ENCODE measurements around the gene STK40.

The STK40 gene

DNA sequence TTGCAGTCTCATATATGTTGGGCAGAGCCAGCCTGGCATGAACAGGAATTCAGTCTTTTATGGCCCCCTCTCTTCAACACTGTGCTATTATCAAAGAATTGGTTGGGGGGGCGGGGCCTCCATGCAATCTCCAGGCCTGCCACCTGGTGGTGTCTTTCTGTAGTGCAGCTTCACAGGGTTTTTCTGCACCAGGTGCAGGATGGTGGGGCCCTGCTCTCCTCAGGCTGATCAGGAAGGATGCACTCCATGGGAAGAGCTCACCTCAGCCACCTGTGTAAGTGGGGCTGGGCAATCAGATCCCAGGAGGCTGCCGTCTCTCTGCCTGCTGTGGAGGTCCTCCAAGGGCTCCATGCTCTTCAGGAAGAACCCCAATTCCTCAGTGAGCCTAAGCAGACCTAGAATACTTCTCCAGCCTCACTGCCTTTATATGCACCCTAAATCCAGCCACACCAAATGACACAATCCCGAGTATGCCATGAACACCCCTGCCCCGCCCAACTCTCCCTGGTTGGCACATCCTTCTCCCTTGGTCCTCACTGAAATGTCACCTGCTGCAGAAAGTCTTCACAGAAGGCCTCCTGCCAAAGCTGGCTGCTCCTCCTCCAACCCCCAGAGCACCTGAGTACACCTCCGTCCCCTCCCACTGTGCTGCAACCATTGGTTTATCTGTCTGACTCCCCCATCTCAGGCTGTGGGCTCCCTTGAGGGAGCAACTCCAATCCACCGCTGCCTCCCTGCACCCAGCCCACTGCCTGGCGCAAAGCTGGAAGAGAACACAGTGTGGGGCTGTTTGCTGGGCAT is 16.5 kb downstream of the STK40 start:
- peak in 1 of 2 experiments; percentile 37 for DNase-seq (ENCODE audit: low read depth in 2 of 2)

DNA sequence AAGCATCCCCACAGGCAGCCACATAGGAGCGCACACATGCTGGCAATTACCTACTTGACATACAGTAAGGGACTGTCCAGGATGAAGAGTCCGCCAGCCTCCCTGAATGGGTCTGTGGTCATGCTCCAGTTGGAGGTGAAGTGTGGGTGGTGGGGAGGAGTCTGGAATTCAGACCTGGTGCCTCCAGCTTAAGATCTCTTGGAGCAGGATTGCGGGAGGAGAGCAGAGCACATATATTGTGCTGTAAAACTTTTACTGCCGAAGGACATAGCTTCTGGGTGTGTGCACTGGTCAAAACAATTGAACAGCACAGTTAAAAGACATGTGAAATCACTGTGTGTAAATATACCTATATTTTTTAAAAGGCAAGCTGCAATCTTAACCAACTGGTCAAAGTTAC is 17.9 kb downstream of the STK40 start:
- DNase-seq (ENCODE audit: low read depth in 2 of 2) = no peak

DNA sequence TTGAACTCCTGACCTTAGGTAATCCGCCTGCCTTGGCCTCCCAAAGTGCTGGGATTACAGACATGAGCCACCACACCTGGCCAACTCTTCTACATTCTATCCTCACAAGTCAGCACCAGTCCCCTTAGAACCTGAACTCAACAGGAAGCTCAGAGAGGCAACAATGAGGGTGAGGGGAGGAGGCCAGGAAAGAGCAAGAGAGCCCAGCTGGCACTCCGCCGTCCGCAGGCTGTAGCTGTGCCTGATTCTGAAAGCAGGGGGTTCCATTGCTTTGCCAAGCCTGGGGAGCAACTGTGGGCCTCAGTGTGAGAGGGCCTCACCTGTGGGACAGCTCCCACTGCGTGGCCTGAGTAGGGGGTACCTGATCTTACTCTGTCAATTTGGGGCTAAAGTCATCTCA is 18.7 kb downstream of the STK40 start:
- no peak for DNase-seq (ENCODE audit: low read depth in 2 of 2)

DNA sequence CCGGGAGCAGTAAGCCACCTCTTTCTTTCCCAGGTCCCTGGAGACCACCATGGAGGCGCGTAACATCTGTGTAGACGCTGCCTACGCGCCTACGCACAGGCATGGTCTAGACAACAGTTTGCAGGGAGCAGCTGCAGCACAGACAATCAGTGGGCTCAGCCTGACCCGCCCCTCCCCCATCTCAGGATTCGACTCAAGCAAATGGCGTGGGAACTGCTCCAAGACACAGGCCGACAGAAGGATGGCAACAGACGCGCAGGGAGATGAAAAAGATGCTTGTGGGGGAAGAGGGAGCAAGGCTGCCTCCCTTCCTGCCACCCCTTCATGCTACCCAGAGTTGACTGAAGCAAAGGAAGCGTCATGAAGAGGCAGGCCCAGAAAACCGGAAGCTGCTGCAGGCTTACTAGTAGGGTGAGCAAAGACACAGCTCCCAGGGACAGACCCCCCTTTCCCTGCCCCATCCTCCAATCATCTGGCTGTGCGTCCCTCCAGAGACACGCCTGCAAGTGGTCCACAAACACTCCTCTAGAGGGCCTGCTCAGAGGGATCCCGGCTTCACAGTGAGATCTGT is 19.5 kb downstream of the STK40 start:
- peak; percentile 68 to 73 for DNase-seq (ENCODE audit: low read depth in 2 of 2)

DNA sequence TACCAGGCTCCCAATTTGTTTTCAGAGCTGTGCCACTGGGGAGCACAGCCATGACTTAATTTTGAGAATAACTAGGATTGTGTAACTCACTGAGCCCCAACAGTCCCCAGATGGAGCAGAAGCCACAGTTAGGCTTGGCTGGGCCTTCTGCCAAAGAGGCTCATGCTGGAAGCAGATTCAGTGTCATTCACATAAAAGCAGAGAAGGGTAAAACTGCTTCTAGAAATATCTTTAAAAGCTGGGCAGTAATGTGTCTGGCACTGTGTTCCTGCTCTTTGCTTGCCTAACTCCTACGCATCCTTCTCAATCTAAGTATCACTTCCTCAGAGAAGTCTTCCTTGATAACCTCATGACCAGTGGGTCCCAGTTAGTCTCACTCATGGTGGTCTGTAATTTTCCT is 20.3 kb downstream of the STK40 start:
- peak in 1 of 2 experiments; percentile 62 for DNase-seq (ENCODE audit: low read depth in 2 of 2)

DNA sequence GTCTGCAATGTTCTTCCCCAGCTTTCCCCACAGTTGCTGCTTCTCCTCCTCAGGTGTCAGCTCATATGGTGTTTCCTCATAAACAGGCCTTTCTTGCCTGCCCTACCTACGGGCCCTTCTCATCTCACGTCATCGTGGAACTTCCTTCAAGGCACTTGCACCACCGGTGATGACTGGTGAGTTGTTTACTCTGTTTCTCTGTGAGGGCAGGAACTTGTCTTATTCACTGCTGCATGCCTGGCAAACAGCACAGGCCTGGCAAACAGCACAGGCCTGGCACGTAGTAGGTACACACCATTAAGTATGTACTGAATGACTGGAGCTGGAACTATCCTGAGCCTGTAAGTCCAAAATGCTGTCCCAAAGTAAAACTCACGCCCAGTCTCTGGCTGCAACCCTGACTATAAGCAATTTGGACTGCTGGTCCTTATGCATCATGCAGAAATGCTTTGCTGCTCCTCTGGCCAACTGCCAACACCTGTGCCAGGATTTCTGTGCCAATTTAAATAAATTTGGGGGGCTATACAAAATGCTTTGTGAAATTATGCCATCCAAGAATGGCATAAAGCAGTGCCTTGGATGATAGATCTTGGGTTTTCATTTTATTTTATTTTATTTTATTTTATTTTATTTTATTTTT is 25.7 kb downstream of the STK40 start:
- DNase-seq (ENCODE audit: low read depth in 2 of 2) = no peak

DNA sequence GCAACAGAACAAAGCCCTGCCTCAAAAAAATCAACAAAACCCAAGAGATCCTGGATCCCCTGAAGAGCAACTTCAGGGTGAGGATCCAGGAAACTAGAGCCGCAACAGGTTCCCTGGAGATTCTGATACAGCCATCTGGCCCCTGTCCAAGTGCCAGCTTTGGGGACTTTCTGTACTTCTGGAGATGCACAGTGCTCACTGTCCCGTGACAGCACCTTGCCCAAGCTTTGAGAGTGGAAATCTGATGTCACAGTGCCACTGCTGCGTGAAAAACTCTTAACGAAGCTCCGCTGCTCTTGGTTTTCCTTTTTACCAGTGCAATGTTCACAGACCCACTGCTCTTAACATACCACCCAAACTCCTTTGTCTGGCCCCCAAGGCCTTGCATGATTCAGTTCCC is 26.3 kb downstream of the STK40 start:
- DNase-seq (ENCODE audit: low read depth in 2 of 2) = no peak

DNA sequence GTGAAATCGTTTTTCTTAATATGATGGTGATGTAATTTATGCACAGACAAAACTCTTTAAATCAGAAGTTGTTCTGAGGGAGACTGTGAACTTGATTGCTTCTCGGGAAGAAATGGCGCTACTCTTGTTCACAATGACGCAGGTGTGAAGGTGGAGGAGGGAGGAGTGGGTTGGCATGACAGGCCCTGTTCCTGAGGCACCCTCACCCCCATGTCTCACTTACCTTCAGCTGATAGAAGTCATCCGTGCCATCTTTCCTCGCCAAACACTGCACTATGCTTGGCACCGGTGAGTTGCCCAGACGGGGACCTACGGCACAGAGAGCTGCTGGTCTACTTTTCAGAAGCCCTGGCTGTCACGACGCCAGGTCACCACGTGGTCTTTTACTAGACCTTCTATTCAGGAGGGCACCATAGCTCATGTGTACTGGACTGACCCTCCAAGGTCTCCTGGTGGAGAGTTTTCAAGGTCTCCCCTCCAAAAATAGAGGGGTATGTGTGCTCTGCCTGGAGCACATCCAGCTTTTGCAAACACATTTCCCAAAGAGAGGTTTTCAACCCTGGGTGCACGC is 27.1 kb downstream of the STK40 start:
- DNase-seq (ENCODE audit: low read depth in 2 of 2) = no peak

DNA sequence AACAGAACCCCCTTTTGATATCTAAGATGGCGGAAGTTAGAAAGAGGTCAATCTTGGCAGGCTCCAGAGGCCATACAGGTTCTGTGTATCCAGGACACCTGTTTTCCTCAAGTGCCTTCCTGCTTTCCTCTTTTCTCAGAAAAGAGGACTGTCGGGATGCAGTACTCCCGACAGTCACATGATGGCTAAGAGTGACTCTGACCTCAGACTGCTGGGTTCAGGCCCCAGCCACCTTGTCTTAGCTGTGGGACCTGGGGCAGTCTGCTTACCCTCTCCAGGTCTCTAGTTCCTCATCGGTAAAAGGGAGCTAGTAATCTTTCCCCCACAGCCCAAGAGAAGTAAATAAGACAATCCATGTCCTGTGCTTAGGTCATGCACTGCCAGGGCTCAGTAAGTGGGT is 29.9 kb downstream of the STK40 start:
- DNase-seq (ENCODE audit: low read depth in 2 of 2) = no peak

DNA sequence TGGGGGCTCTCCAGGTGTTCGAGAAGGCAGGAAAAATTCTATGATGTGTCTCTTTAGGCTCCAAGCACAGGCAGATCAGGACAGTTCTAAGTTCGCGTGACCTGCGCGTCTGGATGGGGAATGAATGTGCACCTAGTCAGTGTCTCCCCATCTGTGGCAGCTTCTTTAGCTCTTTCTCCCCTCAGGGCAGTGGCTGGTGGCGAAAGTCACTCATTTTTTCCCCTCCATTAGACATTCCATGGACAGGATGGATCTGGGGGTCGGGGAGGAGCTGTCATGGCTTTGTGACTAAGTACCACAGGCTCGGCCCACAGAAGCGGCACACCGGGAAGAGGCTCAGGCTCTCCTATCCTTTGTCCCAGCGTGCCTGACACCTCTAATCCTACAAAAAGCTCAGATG is 31.2 kb downstream of the STK40 start:
- DNase-seq (ENCODE audit: low read depth in 2 of 2) = no peak

DNA sequence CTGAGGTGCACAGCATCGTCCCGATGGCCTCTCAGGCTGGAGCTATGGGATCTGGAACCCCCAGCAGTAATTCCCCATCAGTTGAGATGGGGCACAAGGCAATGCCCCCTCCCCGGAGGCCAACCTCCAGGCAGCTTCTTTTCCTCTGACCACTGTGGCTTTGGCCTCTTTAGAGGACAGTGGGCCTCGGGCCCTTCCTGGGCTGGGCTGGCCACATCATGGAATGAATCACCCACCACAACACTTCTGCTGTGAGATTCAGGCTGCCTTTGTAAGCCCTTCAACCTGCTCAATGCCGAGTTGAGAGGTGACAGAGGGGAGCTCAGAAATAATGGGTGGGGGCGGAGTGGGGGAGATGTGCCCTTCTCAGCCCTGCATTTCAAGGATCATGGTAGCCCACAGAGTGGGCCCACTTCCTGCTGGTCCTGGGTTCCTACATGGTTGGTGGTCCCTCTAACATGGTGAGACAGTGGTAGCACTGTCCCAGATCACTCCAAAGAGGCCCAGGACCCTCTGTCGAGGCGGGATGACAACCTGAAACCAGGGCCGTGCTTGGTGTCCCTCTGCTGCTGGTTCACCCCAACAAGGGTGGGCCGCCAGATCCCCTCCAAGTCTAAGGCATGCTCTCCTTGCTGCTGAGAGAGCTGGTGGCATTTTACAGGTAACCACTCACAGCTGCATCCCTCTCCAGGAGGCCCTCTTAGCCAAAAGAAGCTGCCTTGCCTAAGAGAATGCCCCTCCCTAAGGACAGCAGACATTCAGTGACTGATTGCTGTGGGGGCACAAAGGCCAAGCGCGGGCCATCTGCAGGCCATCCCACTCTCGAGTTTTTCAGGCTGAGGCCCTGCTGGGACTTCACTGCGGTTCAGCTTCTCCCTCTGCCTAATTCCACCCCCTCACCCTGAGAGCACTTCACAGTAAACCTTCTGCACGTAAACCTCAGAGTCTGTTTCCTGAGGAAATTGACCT is 32.5 kb downstream of the STK40 start:
- DNase-seq (ENCODE audit: low read depth in 2 of 2) = no peak

DNA sequence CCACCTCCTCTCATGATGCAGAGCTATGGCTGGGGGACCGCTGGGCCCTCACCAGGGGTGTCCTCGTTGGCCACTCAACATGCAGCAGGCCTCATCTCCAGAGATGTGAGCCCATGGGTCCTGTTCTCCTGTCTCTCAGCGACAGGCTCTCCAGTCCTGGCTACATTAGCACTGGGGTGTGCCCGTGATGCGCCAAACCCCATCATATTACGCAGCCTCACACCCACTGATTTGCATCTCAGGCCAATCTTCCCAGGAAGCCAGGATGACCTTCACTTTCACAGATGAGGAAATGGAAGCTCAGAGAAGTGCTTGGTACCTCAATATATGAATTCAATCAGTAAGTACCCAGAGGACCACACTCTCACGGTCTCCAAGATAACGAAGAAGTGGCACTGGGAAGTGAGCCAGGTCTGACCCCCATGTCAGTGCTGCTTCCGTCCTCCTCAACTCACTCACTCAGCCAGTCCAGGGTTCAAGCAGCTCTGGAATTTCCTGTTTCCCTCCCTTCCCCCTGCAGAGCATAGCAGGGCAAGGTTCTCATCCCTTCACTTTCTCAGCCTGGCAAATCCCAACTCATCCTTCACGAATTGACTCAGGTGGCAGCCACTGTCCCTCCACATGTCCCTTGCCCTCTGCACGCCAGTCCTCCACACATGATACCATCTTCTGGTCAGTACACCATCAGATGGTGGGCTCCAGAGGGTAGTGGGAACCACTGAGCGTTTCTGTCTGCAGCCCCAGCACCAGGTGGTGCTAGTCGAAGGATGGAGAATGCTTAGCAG is 33.4 kb downstream of the STK40 start:
- no peak for DNase-seq (ENCODE audit: low read depth in 2 of 2)

DNA sequence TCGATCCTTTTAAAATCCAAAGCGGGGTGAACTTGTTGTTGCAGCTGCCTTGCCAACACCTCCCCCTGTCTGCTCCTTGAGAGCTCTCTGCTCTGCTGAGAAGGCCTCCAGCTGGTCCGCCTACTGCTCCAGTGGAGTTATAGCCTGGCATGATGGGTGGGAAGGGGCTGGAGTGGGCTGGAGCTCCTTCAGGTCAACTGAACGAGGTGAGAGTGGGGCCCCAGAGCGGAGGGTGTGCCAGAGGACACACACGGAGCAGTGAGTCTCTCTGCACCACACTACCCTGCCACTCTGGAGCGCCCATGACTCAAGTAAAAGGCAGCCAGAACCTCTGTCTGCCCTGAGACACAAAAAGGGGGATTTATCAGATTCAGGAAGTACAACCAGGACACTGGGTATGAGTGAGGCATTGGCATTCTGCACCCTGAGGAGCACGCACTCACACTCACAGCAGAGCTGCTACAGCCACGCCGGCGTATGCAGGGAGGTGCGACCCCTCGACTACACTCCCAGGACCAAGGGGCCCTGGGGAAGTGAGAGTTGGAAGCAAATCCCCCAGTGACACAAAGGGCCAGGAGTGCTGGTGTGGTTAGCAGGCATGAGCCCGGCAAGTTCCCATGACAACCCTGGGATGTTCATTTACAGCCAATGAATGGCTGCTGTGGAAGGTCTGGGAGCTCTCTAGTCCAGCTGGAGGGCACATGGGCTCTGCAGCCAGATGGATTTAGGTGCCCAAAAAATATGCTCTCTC is 34.3 kb downstream of the STK40 start:
- DNase-seq (ENCODE audit: low read depth in 2 of 2) = peak; percentile 52 to 55

DNA sequence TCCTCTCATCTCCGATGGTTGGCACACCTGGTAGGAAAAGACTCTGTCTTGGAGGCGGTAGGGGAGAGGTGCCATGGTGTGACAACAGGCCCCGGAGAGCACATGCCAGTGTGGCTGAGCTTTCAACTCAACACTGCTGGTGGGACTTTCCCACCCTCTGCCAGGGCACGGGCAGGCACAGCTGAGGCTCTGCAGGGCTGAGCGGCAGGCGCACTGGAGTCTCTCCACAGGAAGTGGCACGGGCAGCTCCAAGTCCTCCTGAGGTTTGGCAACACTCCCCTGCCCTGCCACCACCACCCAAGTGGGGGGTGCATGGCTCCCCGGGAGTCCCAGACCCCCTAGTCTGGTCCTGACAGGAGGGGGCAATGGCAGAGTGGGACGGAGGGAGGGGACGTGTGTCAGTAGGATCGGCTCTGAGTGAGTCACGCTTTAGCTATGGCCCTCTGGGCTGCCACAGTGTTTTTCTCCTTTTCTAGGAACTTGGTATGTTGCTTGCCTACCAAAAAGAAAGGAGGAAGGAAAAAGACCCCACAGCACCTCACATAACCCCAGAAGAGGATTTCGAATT is 35.0 kb downstream of the STK40 start:
- DNase-seq (ENCODE audit: low read depth in 2 of 2) = peak; percentile 60 to 61

DNA sequence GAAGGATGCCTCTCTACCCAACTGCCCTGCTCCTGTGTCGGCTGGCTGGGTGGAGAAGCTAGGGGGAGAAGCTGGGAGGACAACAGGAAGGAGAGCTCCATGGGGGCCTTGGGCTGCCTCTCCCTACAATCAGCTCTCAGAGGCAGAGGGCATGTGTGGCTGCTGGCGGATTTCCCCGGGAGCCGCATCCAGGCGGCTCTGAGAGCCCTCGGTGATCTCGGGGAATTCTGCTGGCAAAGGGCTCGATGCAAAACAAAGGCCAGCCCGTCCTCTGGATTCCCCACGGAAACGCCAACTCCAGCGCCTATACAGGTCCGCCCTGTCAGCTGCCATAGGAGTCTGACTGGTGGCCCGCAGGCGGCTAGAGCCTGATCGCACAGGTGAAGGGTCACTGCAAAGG is 35.9 kb downstream of the STK40 start:
- no peak for DNase-seq (ENCODE audit: low read depth in 2 of 2)

DNA sequence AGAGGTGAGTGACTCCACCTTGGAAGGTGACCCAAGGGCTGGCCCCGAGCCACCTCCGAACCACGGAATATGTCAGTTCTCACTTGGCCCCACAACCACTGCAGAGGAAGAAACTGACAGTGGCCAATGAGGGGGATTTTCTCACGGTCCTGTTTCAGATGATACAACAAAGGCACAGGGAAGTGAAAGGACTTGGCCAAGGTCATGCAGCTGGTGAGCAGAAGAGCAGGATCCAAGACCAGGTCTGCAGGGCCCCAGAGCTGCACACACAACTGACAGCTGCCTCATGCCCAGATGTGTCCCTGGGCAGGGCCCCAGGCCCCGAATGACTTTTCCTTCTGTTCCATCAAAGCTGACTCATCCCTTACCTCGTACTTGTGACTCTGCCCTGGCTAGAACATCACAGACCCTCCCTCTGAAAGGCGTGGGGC is 36.5 kb downstream of the STK40 start:
- DNase-seq (ENCODE audit: low read depth in 2 of 2) = no peak

DNA sequence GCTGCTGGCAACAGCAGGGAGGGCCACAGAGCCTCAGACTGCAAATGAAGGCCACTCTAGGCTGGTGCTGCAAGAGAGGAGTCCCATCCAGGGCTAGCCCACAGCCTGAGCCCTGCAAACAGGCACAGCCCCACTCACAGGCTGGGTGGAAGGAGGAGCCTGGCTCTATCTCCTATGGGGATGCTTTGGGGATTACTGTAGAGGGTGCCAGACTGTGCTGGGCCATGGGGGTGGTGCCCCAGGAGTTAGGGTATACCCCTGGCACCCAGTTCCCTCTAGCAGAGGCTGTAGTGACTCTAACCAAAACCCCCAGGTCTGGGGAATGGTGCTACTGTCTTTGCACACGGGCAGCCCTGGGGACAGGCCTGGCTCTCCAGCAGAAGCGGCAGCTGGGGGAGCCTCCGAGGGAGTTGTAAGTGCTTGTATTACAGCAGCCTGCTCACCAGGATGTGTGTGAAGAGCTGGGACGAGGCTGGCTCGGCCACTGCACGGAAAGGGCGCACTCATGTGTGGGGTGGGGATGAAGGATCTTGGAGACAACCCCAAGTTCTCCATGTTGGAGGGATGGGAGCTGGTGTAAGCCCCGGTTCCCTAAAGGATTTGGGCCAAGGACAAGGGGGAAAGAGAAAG is 38.9 kb downstream of the STK40 start:
- DNase-seq (ENCODE audit: low read depth in 2 of 2) = no peak

DNA sequence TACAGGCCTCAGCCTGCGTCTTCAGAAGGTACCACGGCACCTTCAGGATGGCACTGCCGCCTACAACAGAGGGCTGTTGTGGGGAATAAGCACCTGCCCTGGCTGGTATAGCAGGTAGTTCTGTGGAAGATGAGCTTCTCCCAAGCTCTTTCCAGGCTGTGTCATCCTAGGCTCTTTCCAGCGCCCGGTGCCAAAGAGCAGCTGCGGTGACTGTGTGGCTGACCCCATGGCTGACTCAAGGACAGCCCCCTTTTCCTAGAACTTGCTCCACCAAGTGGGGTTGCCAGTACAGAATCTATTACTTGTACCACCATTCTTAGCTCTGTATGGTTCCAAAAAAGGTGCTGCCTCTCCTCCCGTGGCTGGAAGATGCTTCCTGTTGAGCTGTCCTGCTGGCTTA is 40.4 kb downstream of the STK40 start:
- DNase-seq (ENCODE audit: low read depth in 2 of 2) = no peak

DNA sequence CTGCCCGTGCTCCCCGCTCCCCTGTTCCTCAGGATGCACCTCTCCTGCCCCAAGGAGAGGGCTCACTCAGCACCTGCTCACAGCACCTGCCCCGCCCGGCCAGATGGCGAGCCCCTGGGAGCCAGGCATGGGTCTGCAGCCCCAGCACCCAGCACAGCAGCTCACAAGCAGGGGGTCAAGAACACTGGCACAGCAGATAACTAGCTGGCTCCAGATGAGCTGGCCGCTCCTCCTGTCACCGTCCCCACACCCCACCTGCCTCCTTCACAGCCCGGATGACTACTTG is 41.4 kb downstream of the STK40 start:
- DNase-seq (ENCODE audit: low read depth in 2 of 2) = no peak

Data from fibroblast of skin of left quadriceps (primary cell).